Right lobe of liver (tissue), 6 donors: ENCODE results near the gene COMMD1. TPM values are rescaled to one million over a fixed set of nuclear protein-coding genes. Genes with fewer than 3 reads are reported as not detected.

Experiments
- ATAC-seq, 4 donors: fragments of 200-7000 bp; cut with Tn5 transposase; one replicate each; pipeline ENCODE4 v1.9.1; 2020; ENCODE audit warnings: mild to moderate bottlenecking in 4 of 4, moderate library complexity in 4 of 4
- DNase-seq, 3 donors: peaks; one replicate each; pipeline ENCODE4 v3.0.0-alpha.2; 2020
- H3K27ac ChIP-seq, 3 donors: fragments of 200-600 bp; one replicate each; pipeline ENCODE4 v1.8.0; 2022
- H3K27me3 ChIP-seq, 2 donors: fragments of 200-600 bp; one replicate each; pipeline ENCODE4 v1.8.0; 2022
- H3K36me3 ChIP-seq, 4 donors: fragments of 200-600 bp; sonication (generic) in 1 of 4; one replicate each; pipeline versions ENCODE4 v1.5.1 to v1.8.0; 2017 to 2022; ENCODE audit warnings: control low read depth in 1 of 4
- H3K4me1 ChIP-seq, 4 donors: fragments of 200-600 bp; sonication (generic) in 1 of 4; one replicate each; pipeline versions ENCODE4 v1.5.1 to v1.8.0; 2017 to 2022; ENCODE audit warnings: control low read depth in 1 of 4
- H3K4me3 ChIP-seq, 3 donors: fragments of 200-600 bp; one replicate each; pipeline ENCODE4 v1.8.0; 2022
- H3K9me3 ChIP-seq, 4 donors: fragments of 200-600 bp; sonication (generic) in 1 of 4; one replicate each; pipeline versions ENCODE4 v1.5.1 to v1.8.0; 2017 to 2022; ENCODE audit warnings: control low read depth in 1 of 4
- CTCF ChIP-seq, 4 donors: fragments of 200-600 bp in 3 of 4; fragments of 450-650 bp in 1 of 4; IDR thresholded peaks; one replicate each; pipeline versions ENCODE4 v1.5.1 to v1.8.0; 2016 to 2022; ENCODE audit warnings: antibody characterized with exemption in 4 of 4, mild to moderate bottlenecking in 2 of 4
- POLR2A ChIP-seq: fragments of 450-650 bp; IDR thresholded peaks from one replicate; pipeline ENCODE4 v1.6.1; 2017; ENCODE audit warnings: antibody characterized with exemption, mild to moderate bottlenecking
- WGBS: methylation state at CpG from one replicate; pipeline ENCODE4 v1.1.6; 2018; ENCODE audit warnings: low coverage, low lambda C conversion rate; ENCODE audit not compliant: insufficient coverage; ENCODE audit errors: missing lambda C conversion rate; 5-methylcytosine and 5-hydroxymethylcytosine counted together
- intact Hi-C, 2 donors: fragments of 100-400 bp; cut with DNase I; formaldehyde crosslinking; loops; one replicate each; pipeline versions ENCODE4 v1.11.2 to v1.14.1; 2022
- total RNA-seq, 6 experiments: library from RNA; depleted of rRNA in 2 of 6; stranded (reverse); fragments of >200 nt in 2 of 6; fragmentation: NEBNext Ultra II Directional in 3 of 6; extraction: Animal tissue kit (Norgen Biotek cat#: 25700) in 3 of 6; gene quantifications; one replicate each; pipeline versions ENCODE4 v1.1.0 to v1.2.4, GENCODE V29; 2016 to 2023
- donor health status: DM: no; HTN: yes; CAD: no.
- donor health status: DM: no; HTN: no; CAD: no.
- donor health status: DM: no; HTN: no; CAD: no.
- donor health status: DM: no; HTN: yes; CAD: no.
- donor health status: DM: no; HTN: yes; CAD: no.

The COMMD1 gene
- total RNA-seq, 6 experiments from 2014 or later = 17.2 to 21.6 (median 18.7) TPM

GRCh38 chr2:61887717-61888266, 17.7 kb upstream of the COMMD1 start:
- ATAC-seq = peak in 3 of 4 donors; percentile 2 to 11 (median 3)

DNA sequence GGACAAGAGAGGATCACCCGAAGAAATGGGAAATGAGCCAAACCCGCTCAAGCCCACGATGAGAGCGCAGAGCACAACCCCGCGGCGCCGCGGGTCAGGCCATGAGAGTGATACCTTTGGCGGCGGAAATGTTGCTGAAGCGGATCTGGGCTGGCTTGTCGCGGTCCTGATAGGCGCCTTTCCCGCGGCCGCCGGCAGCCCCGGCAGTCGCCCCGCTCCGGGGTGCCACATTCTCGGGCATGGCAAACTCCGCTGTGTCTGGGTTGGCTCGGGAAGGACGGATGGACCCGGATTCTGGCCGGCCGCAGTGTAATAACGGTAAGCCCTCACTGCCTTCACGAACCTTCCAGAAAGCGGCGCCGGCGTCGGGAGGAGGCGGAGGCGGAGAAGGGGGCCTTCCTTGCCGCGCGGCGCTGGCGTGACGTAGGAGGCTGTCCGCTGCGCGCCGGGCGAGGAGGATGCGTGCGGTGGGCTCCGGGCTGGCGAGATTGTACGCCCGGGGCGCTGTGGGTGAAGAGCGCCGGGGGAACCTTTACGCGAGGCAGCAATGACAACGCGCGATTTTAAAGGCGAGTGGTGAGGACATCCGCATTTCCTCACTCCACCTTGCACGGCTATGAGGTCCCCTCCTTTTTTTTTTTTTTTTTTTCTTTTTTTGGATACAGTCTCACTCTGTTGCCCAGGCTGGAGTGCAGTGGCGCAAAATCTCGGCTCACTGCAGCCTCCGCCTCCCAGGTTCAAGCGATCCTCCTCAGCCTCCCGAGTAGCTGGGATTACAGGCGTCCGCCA, 17.0 kb upstream of the COMMD1 start, which contains the start of gene CCT4:
TSS of gene CCT4 (minus strand) at position 390 of the 789 bp plus-strand sequence. CDS start at position 241, 149 bp downstream.
- 2% methylated on average over 47 of the region's 74 CpGs for WGBS
- TF ChIP-seq CTCF (IDR thresholded peaks at IDR 0.05) (no peak), POLR2A (peak; percentile 83)
- Histone ChIP-seq H3K4me1 (peaks cover 0 to 14% (median 6%) of the 10 kb centered on the region in 4 donors), H3K36me3 (peaks cover 0 to 17% (median 7%) of the 10 kb centered on the region in 4 donors), H3K9me3 (no peaks in the 10 kb centered on the region), H3K27me3 (no peaks in the 10 kb centered on the region), H3K4me3 (peak within 1 kb of the TSS; percentile 77 to 80 (median 80)), H3K27ac (peak within 1 kb of the TSS; percentile 98 to 99 (median 99))
- peak; percentile 93 to 97 (median 94) for ATAC-seq
- intact Hi-C loops = no loop called here
- DNase-seq = peak; percentile 92 to 94 (median 93)

More at GRCh38 chr2:61887717-61888266, 17.7 kb upstream of the COMMD1 start:
- Histone ChIP-seq H3K9me3 (no peaks in the 10 kb centered on the region), H3K27me3 (no peaks in the 10 kb centered on the region), H3K36me3 (peaks cover 0 to 24% (median 12%) of the 10 kb centered on the region in 4 donors), H3K27ac (peak overlapping the region; percentile 98 to 99 (median 99)), H3K4me1 (peaks cover 0 to 14% (median 6%) of the 10 kb centered on the region in 4 donors), H3K4me3 (peak overlapping the region; percentile 77 to 80 (median 80))
- intact Hi-C loops = no loop called here
- WGBS = 0% methylated on average over 18 of the region's 18 CpGs
- no peak for DNase-seq
- TF ChIP-seq CTCF (IDR thresholded peaks at IDR 0.05) (no peak), POLR2A (no peak)

- peak; percentile 46 to 76 (median 68) for ATAC-seq
- no peak overlapping the region for H3K27ac ChIP-seq
- H3K27me3 ChIP-seq = no peaks in the 10 kb centered on the region
- intact Hi-C loops = no loop called here
- DNase-seq = no peak
- H3K36me3 ChIP-seq = no peaks in the 10 kb centered on the region
- no peaks in the 10 kb centered on the region for H3K4me1 ChIP-seq
- TF ChIP-seq CTCF (IDR thresholded peaks at IDR 0.05) (peak; percentile 38 to 55 (median 46)), POLR2A (no peak)
- no peaks in the 10 kb centered on the region for H3K9me3 ChIP-seq
- no peak overlapping the region for H3K4me3 ChIP-seq
- 24% methylated on average over 2 of the region's 2 CpGs for WGBS
Observed at GRCh38 chr2:61898810-61899209, 6.7 kb upstream of the COMMD1 start.

- no peaks in the 10 kb centered on the region for H3K9me3 ChIP-seq
- no CpG with 5 or more reads among the region's 1 CpG for WGBS
- no peaks in the 10 kb centered on the region for H3K27me3 ChIP-seq
- DNase-seq (no peak), ATAC-seq (no peak)
- TF ChIP-seq CTCF (IDR thresholded peaks at IDR 0.05) = no peak
- TF ChIP-seq POLR2A = no peak
- H3K36me3 ChIP-seq = no peaks in the 10 kb centered on the region
- H3K4me3 ChIP-seq = no peak overlapping the region
- H3K27ac ChIP-seq = no peak overlapping the region
- H3K4me1 ChIP-seq = no peaks in the 10 kb centered on the region
- intact Hi-C loops = no loop called here
Observed at GRCh38 chr2:61900281-61900680, 5.2 kb upstream of the COMMD1 start.
